Activated CD4-positive, alpha-beta T cell treated with anti-CD3 and anti-CD28 coated beads, Interleukin-10, Interleukin-2, amounts not matched to agents 100 ng/mL and 50 ng/mL, durations not matched to agents 16 hours and 8 hours (primary cell): Measurements from ENCODE around the gene OGG1.

ENCODE experiments used
- DNase-seq: peaks from one replicate; pipeline ENCODE4 v3.0.0-alpha.2; 2020

OGG1 gene

GRCh38 chr3:9749645-9750555 lies at the start of gene OGG1:
OGG1 (plus strand) TSS chr3:9749952; CDS start chr3:9750287, 335 bp downstream.
- peak; percentile 99 for DNase-seq

GRCh38 chr3:9700536-9700935 lies 49.2 kb upstream of the OGG1 start:
- no peak for DNase-seq

GRCh38 chr3:9701006-9701405 lies 48.7 kb upstream of the OGG1 start:
- DNase-seq: no peak

- DNase-seq: no peak
These were observed 48.0 kb upstream of the OGG1 start for GRCh38 chr3:9701711-9702110.

GRCh38 chr3:9703240-9703639 lies 46.5 kb upstream of the OGG1 start:
- no peak for DNase-seq

GRCh38 chr3:9703736-9704346 lies 45.9 kb upstream of the OGG1 start, which contains the start of gene CPNE9:
CPNE9 (plus strand) TSS chr3:9703833; CDS start chr3:9703997, 164 bp downstream.
- no peak for DNase-seq

- no peak for DNase-seq
These were observed 45.1 kb upstream of the OGG1 start for GRCh38 chr3:9704347-9705322.

- DNase-seq: no peak
These were observed 39.5 kb upstream of the OGG1 start for GRCh38 chr3:9710174-9710739.

GRCh38 chr3:9712415-9712814 lies 37.3 kb upstream of the OGG1 start:
- no peak for DNase-seq

- no peak for DNase-seq
These were observed 36.6 kb upstream of the OGG1 start for GRCh38 chr3:9713142-9713541.

- no peak for DNase-seq
These were observed 34.6 kb upstream of the OGG1 start for GRCh38 chr3:9715136-9715535.

GRCh38 chr3:9715764-9716437 lies 33.9 kb upstream of the OGG1 start:
- peak; percentile 33 for DNase-seq

GRCh38 chr3:9716801-9717555 lies 32.8 kb upstream of the OGG1 start:
- no peak for DNase-seq

- no peak for DNase-seq
These were observed 32.2 kb upstream of the OGG1 start for GRCh38 chr3:9717563-9717962.

GRCh38 chr3:9718118-9718517 lies 31.6 kb upstream of the OGG1 start:
- no peak for DNase-seq

- DNase-seq: no peak
These were observed 28.6 kb upstream of the OGG1 start for GRCh38 chr3:9721015-9721699.

GRCh38 chr3:9721700-9722060 lies 28.1 kb upstream of the OGG1 start:
- no peak for DNase-seq

GRCh38 chr3:9725775-9726515 lies 23.8 kb upstream of the OGG1 start:
- no peak for DNase-seq

- peak; percentile 67 for DNase-seq
These were observed 22.6 kb upstream of the OGG1 start for GRCh38 chr3:9727041-9727595.

- DNase-seq: no peak
These were observed 22.0 kb upstream of the OGG1 start for GRCh38 chr3:9727743-9728142.
